GM12801 (cell line): ENCODE data around the gene PRKACG.

Source experiments
- CTCF ChIP-seq: IDR thresholded peaks from one replicate; pipeline ENCODE4 v1.5.1; 2011; ENCODE audit warnings: control low read depth; ENCODE audit not compliant: insufficient read length; ENCODE audit errors: extremely low read depth

Gene PRKACG

GRCh38 chr9:68979538-68980314 lies 34.2 kb downstream of the PRKACG start:
- TF ChIP-seq CTCF = no peak

- no peak for TF ChIP-seq CTCF
Measured at GRCh38 chr9:68978501-68978900, 35.4 kb downstream of the PRKACG start.

- no peak for TF ChIP-seq CTCF
Measured at GRCh38 chr9:68978066-68978465, 35.8 kb downstream of the PRKACG start.

GRCh38 chr9:68975365-68976043 lies 38.4 kb downstream of the PRKACG start:
- no peak for TF ChIP-seq CTCF

GRCh38 chr9:68974901-68975300 lies 39.0 kb downstream of the PRKACG start:
- TF ChIP-seq CTCF = no peak

- TF ChIP-seq CTCF = no peak
Measured at GRCh38 chr9:68974431-68974830, 39.5 kb downstream of the PRKACG start.

GRCh38 chr9:68973619-68974018 lies 40.3 kb downstream of the PRKACG start:
- no peak for TF ChIP-seq CTCF
